M059J (cell line): ENCODE results near the gene PAAF1. TPM values are rescaled to one million over a fixed set of nuclear protein-coding genes. Genes with fewer than 3 reads are reported as not detected.
"Not testable (repeated sequence)": the region's sequence is repeated elsewhere in the genome, so short reads cannot be mapped to it uniquely, and the experiment has no call there.

ENCODE experiments used
- DNase-seq: peaks from one replicate; pipeline ENCODE4 v3.0.0-alpha.2; 2012; ENCODE audit warnings: low read depth
- total RNA-seq: library from RNA; depleted of rRNA; stranded (reverse); fragments of >200 nt; shearing (Covaris generic); gene quantifications from 2 replicates; pipeline ENCODE4 v1.2.3, GENCODE V29; 2014

The PAAF1 gene
- total RNA-seq, 1 experiment from 2014 or later, result 17.4 TPM

DNA sequence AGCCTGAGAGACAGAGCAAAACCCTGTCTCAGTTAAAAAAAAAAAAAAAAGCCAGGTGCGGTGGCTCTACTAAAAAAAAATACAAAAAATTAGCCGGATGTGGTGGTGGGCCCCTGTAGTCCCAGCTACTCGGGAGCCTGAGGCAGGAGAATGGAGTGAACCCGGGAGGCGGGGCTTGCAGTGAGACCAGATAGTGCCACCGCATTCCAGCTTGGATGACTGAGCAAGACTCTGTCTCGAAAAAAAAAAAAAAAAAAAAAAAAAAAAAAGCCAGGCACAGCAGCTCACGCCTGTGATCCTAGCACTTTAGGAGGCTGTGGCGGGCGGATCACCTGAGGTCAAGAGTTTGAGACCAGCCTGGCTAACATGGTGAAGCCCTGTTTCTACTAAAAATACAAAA, 3.6 kb downstream of the PAAF1 start:
- not testable (repeated sequence) for DNase-seq

- no peak for DNase-seq
Observed at GRCh38 chr11:73883856-73884255, 7.1 kb downstream of the PAAF1 start.

DNA sequence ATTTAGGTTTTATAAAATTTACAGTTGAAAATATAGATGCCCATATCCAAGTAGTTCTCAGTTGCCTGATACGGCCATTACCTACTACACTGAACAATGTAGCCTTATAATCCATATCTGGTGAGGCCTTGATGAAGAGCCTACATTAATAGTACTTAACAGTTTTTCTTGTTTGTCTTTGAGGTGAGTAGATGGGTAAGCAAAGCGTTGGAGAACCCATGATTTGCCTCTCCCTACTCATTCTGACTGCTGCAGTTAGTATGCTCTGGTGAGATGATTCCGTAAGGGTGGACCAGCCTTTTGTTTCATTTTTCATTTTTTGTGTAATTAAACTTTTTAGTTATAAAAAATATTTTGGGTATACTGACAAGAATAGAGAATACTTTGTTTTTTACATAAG, 11.4 kb downstream of the PAAF1 start:
- DNase-seq, result no peak

- peak; percentile 14 for DNase-seq
Observed at GRCh38 chr11:73889019-73889418, 12.2 kb downstream of the PAAF1 start.

- no peak for DNase-seq
Observed at GRCh38 chr11:73889536-73889935, 12.7 kb downstream of the PAAF1 start.

GRCh38 chr11:73893041-73893440, 16.2 kb downstream of the PAAF1 start:
- DNase-seq, result no peak

GRCh38 chr11:73894725-73895335, 18.0 kb downstream of the PAAF1 start:
- peak; percentile 27 for DNase-seq

GRCh38 chr11:73902303-73902702, 25.5 kb downstream of the PAAF1 start:
- no peak for DNase-seq

DNA sequence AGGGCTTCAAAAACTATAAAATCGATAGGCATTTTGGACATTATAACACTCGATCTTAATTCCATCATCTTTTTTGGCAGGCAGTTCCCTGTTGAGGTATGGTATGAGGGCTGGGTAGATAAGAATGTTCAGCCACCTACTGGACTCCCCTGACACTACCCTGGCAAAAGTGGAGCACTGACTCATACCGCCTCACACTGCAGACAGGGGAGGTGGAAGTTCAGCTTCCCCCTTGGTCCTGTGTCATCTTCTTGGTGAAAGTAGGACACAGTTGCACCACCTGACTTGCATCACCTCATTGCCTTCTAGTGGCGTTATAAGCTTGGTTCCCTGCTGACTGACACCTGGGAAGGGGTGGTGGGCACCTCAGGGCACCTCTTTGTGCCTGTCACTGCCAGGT, 30.4 kb downstream of the PAAF1 start:
- peak; percentile 63 for DNase-seq

DNA sequence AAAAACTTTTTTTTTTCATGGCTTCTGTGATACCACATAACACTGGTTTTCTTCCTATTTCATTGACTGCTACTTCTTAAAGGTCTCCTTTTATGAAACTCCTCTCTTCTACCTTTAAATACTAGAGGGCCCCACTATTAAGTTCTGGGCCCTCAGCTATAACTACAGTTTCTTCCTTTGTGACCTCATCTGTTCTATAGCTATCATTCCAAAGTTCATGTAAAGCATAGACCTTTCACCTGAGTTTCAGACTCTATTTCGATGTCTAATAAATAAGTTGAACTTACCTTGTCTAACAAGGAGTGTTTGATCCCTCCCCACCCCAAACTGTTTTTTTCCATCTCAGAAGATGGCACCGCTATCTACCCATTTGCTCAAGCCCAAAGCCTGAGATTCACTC, 35.2 kb downstream of the PAAF1 start:
- DNase-seq, result no peak

DNA sequence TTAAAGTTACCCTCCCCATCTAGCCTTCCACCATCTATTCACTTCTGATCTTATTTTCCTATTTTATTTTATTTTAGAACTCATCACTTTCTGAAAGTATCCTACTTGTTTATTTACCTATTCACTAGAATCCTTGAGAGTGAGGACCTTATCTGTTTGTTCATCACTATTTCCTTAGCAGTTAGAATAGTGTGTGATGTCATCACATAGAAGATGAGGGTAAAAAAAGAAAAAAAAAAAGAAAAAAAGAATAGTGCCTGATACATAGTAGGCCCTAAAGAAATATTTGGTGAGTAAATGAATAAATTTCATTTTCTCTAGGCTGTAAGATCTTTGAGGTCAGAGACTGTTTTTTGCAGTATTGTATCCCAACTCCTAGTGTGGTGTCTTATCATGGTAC, 36.7 kb downstream of the PAAF1 start:
- no peak for DNase-seq

DNA sequence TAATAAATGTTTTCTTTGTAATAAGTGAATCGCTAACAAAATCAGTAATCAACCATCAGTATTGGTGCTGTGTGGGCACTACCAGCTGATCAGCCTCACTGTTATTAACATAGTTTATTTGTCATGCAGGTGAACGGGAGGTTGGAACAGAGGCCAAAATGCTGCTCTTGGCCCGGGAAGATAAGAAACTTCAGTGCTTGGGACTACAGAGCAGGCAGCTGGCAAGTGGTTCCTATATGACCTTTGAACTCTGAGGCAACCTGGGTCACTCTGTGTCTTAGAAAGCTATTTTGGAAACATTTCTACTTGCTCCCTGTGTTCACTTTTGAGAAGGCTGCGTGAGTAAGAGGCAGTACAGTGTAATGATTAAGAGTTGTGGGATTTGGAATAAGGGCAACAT, 37.5 kb downstream of the PAAF1 start:
- no peak for DNase-seq

GRCh38 chr11:73916435-73916834, 39.6 kb downstream of the PAAF1 start:
- peak; percentile 30 for DNase-seq

DNA sequence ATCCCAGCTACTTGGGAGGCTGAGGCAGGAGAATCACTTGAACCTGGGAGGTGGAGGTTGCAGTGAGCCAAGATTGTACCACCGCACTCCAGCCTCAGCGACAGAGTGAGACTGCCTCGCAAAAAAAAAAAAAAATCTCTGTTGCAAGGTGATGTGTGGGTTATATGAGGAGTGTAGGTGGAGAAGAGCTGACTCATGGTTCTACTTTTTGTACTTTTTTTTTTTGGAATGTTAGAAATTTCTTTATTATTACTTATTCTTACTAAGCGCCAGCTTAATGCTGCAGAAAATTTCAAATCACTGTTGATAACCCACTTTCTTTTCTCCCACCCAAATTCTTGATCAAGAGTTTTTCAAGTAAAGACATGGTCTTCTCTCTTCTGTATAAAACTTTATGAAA, 44.4 kb downstream of the PAAF1 start:
- DNase-seq, result no peak

DNA sequence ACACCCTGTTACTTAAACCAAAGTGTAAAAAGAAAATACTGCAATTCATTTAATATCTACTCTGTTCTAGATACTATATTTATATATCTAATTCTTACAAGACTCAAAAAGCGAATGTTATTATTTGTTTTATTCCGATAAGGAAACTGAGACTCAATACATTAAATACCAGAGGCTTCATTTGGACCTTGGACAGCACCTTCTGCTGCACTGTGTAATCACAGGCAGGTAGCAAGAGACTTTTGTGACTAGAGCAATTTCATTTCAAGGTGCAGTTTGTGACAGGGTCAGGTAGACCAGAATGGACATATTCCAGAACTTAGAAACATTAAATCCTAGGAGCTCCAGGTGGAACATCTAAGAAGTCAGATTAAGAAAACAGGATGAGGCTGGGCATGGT, 52.6 kb downstream of the PAAF1 start:
- DNase-seq, result no peak

DNA sequence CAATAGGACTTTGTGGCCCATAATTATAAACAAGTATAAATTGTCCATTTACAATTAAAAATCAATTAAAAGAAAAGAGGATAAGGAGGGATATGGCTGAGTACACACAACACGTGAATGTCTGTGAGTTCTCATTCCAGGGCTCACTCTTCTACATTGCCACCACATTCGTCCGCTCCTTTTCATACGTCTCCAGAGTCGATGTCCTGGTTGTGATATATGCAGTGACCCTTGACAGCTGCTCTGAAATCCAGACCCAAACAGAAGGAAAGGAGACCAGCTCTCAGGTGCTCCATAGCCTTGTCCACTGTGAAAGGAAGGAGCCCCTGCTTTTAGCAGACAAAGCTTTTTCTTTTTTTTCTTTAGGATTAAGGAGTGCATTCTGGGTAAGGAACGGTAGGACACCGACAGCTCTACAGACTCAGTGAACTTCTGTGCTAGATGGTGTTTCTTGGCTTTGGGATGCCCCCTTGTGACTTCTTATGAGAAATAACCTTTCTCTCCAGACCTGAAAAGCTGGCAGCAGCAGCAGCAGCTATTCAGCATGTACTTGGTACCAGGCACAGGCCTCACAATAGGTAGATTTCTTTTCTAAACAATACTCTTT, 54.3 kb downstream of the PAAF1 start:
- peak; percentile 66 for DNase-seq

DNA sequence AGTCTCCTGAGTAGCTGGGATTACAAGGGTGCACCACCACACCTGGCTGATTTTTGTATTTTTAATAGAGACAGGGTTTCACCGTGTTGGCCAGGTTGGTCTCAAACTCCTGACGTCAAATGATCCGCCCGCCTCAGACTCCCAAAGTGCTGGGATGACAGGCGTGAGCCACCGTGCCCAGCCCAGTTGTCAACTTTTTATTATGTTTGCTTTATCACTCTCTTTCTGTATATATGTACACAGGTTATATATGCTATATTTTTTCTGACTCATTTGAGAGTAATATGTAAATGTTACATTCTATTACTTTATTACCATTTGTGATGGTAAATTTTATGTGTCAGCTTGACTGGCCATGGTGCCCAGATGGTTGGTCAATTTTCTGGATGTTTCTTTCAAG, 55.2 kb downstream of the PAAF1 start:
- DNase-seq, result no peak

- no peak for DNase-seq
Observed at GRCh38 chr11:73932781-73933180, 56.0 kb downstream of the PAAF1 start.

- DNase-seq, result not testable (repeated sequence)
Observed at GRCh38 chr11:73936047-73936446, 59.2 kb downstream of the PAAF1 start.

GRCh38 chr11:73939096-73939495, 62.3 kb downstream of the PAAF1 start:
- peak; percentile 69 for DNase-seq

GRCh38 chr11:73940801-73941570, 64.2 kb downstream of the PAAF1 start:
- no peak for DNase-seq

DNA sequence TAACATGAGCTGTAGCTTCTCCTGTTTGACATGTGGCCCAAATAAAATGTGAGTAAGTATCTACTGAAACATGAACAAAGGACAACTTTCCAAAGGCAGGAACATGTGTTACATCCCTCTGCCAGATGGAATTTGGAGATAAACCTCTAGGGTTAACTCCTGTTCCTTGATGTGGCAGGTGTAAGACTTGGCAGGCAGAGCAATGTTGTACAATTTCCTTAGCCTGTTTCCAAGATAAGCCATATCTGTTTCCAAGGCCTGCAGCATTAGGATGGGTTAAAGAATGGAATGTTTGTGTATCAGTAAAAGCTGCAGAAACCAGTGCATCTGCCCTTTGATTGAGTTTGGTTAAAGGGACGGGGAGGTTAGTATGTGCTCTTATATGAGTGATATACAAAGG, 65.2 kb downstream of the PAAF1 start:
- no peak for DNase-seq

- DNase-seq, result no peak
Observed at GRCh38 chr11:73944085-73944484, 67.3 kb downstream of the PAAF1 start.
